WTC11 (cell line): ENCODE measurements around the gene C1QTNF1. TPM values are rescaled to one million over a fixed set of nuclear protein-coding genes. Genes with fewer than 3 reads are reported as not detected.

Experiments used
- ATAC-seq: fragments of 200-7000 bp; cut with Tn5 transposase; 2 replicates; pipeline ENCODE4 v1.10.0; 2021; ENCODE audit warnings: mild to moderate bottlenecking, moderate library complexity
- CTCF ChIA-PET: fragments of 300-600 bp; sonication (Branson Sonifier 250); formaldehyde crosslinking; loops from one replicate; lab custom pipeline; 2021; ENCODE audit warnings: antibody characterized with exemption; lab: Charles Lee
- POLR2A ChIA-PET: fragments of 350-600 bp; sonication (Branson Sonifier 250); formaldehyde crosslinking; loops from one replicate; lab custom pipeline; 2021; ENCODE audit warnings: antibody characterized with exemption; lab: Charles Lee
- DNase-seq: peaks from one replicate; pipeline ENCODE4 v3.0.0; 2021; ENCODE audit warnings: low spot score
- H3K27ac Mint-ChIP-seq: 2 replicates; pipeline ENCODE4 v1.8.0; 2021; ENCODE audit warnings: mixed read lengths
- H3K27me3 Mint-ChIP-seq: 2 replicates; pipeline ENCODE4 v1.8.0; 2021; ENCODE audit warnings: low read depth, mild to moderate bottlenecking, moderate library complexity, mixed read lengths
- H3K36me3 Mint-ChIP-seq: 2 replicates; pipeline ENCODE4 v1.8.0; 2021; ENCODE audit warnings: mixed read lengths
- H3K4me1 Mint-ChIP-seq: 2 replicates; pipeline ENCODE4 v1.8.0; 2022; ENCODE audit warnings: mixed read lengths
- H3K4me3 Mint-ChIP-seq: 2 replicates; pipeline ENCODE4 v1.8.0; 2021; ENCODE audit warnings: mild to moderate bottlenecking, moderate library complexity, mixed read lengths
- H3K9me3 Mint-ChIP-seq: 2 replicates; pipeline ENCODE4 v1.8.0; 2021; ENCODE audit warnings: mixed read lengths
- ATF2 ChIP-seq: sonication (generic); formaldehyde crosslinking; IDR thresholded peaks from 2 replicates; pipeline ENCODE4 v1.8.1; 2022; ENCODE audit warnings: low read depth, missing genetic modification reagents, borderline replicate concordance
- CBFB ChIP-seq: sonication (generic); formaldehyde crosslinking; IDR thresholded peaks from 2 replicates; pipeline ENCODE4 v1.8.1; 2022; ENCODE audit warnings: mild to moderate bottlenecking, low read depth, missing genetic modification reagents
- E2F5 ChIP-seq: sonication (generic); formaldehyde crosslinking; IDR thresholded peaks from 2 replicates; pipeline ENCODE4 v1.8.1; 2022; ENCODE audit warnings: mild to moderate bottlenecking, moderate library complexity, missing genetic modification reagents
- ELF4 ChIP-seq: sonication (generic); formaldehyde crosslinking; IDR thresholded peaks from 2 replicates; pipeline ENCODE4 v1.8.1; 2022; ENCODE audit warnings: low read depth, mild to moderate bottlenecking, moderate library complexity, missing genetic modification reagents
- FOXK1 ChIP-seq: sonication (generic); formaldehyde crosslinking; IDR thresholded peaks from 2 replicates; pipeline ENCODE4 v1.8.0; 2022; ENCODE audit warnings: mild to moderate bottlenecking, moderate library complexity, missing genetic modification reagents
- FOXP1 ChIP-seq: sonication (generic); formaldehyde crosslinking; IDR thresholded peaks from 2 replicates; pipeline ENCODE4 v1.8.0; 2022; ENCODE audit warnings: missing genetic modification reagents, mild to moderate bottlenecking, moderate library complexity, borderline replicate concordance
- GABPB1 ChIP-seq: sonication (generic); formaldehyde crosslinking; IDR thresholded peaks from 2 replicates; pipeline ENCODE4 v1.8.1; 2023; ENCODE audit warnings: mild to moderate bottlenecking, missing genetic modification reagents
- KAT7 ChIP-seq: sonication (generic); formaldehyde crosslinking; IDR thresholded peaks from 2 replicates; pipeline ENCODE4 v1.8.1; 2023; ENCODE audit warnings: missing genetic modification reagents, mild to moderate bottlenecking, borderline replicate concordance
- MYBL2 ChIP-seq: sonication (generic); formaldehyde crosslinking; IDR thresholded peaks from 2 replicates; pipeline ENCODE4 v1.8.1; 2023; ENCODE audit warnings: mild to moderate bottlenecking, moderate library complexity, missing genetic modification reagents
- NFE2L1 ChIP-seq: sonication (generic); formaldehyde crosslinking; IDR thresholded peaks from 2 replicates; pipeline ENCODE4 v1.8.1; 2023; ENCODE audit warnings: missing genetic modification reagents
- PRRX2 ChIP-seq: fragments of 250-450 bp; sonication (Bioruptor Pico); IDR thresholded peaks from 2 replicates; pipeline ENCODE4 v1.8.0; 2021; ENCODE audit warnings: mild to moderate bottlenecking
- STAT6 ChIP-seq: sonication (generic); formaldehyde crosslinking; conservative IDR thresholded peaks from 2 replicates; pipeline ENCODE4 v1.8.1; 2023; ENCODE audit warnings: mild to moderate bottlenecking, low read depth, missing genetic modification reagents, moderate library complexity
- USF2 ChIP-seq: sonication (generic); formaldehyde crosslinking; IDR thresholded peaks from 2 replicates; pipeline ENCODE4 v1.8.1; 2023; ENCODE audit warnings: mild to moderate bottlenecking, missing genetic modification reagents, moderate library complexity
- ZBTB21 ChIP-seq: sonication (generic); formaldehyde crosslinking; IDR thresholded peaks from 2 replicates; pipeline ENCODE4 v1.8.1; 2023; ENCODE audit warnings: mild to moderate bottlenecking, missing genetic modification reagents, borderline replicate concordance
- ZNF138 ChIP-seq: sonication (generic); formaldehyde crosslinking; conservative IDR thresholded peaks from 2 replicates; pipeline ENCODE4 v1.8.1; 2022; ENCODE audit warnings: mild to moderate bottlenecking, moderate library complexity, missing genetic modification reagents
- ZNF219 ChIP-seq: sonication (generic); formaldehyde crosslinking; IDR thresholded peaks from 2 replicates; pipeline ENCODE4 v1.8.0; 2023; ENCODE audit warnings: missing genetic modification reagents, mild to moderate bottlenecking, borderline replicate concordance
- ZNF317 ChIP-seq: sonication (generic); formaldehyde crosslinking; IDR thresholded peaks from 2 replicates; pipeline ENCODE4 v1.8.1; 2023; ENCODE audit warnings: low read depth, mild to moderate bottlenecking, moderate library complexity, missing genetic modification reagents, borderline replicate concordance
- ZNF416 ChIP-seq: fragments of 250-450 bp; sonication (Bioruptor Pico); IDR thresholded peaks from 2 replicates; pipeline ENCODE4 v1.9.0; 2021; ENCODE audit warnings: mild to moderate bottlenecking, inconsistent platforms
- ZNF423 ChIP-seq: fragments of 250-450 bp; sonication (Bioruptor Pico); IDR thresholded peaks from 2 replicates; pipeline ENCODE4 v2.1.2; 2022; ENCODE audit warnings: mild to moderate bottlenecking, moderate library complexity
- ZNF512 ChIP-seq: sonication (generic); formaldehyde crosslinking; IDR thresholded peaks from 2 replicates; pipeline ENCODE4 v1.8.1; 2022; ENCODE audit warnings: missing genetic modification reagents, borderline replicate concordance
- total RNA-seq: library from RNA; stranded (reverse); gene quantifications from 3 replicates; pipeline ENCODE4 v1.2.3, GENCODE V29; 2021
- TF ChIP-seq, protein P1 (sequence below): sonication (generic); formaldehyde crosslinking; IDR thresholded peaks from 2 replicates; pipeline ENCODE4 v1.8.0; 2022; ENCODE audit warnings: mild to moderate bottlenecking, missing genetic modification reagents

Gene C1QTNF1
- total RNA-seq, 1 experiment from 2014 or later: 1.7 TPM

- peaks cover 22% of the 10 kb centered on the region for H3K4me1 Mint-ChIP-seq
- CTCF ChIA-PET: no interaction called here
- no peak for DNase-seq
- TF ChIP-seq GABPB1 (CRISPR knock-in tag): no peak
- no peak for TF ChIP-seq STAT6
- TF ChIP-seq ZNF317 (CRISPR knock-in tag): no peak
- TF ChIP-seq FOXP1 (CRISPR knock-in tag): no peak
- no peak for TF ChIP-seq E2F5 (CRISPR knock-in tag)
- no peak for TF ChIP-seq ZNF219 (CRISPR knock-in tag)
- no peak for TF ChIP-seq ZNF423 (CRISPR knock-in tag)
- no peak for TF ChIP-seq PRRX2 (CRISPR knock-in tag)
- no peak for TF ChIP-seq KAT7 (CRISPR knock-in tag)
- no peak for TF ChIP-seq ZNF416 (CRISPR knock-in tag)
- TF ChIP-seq, all 79 proteins: peak for 0
- H3K27ac Mint-ChIP-seq: no peak overlapping the region
- no peak overlapping the region for H3K4me3 Mint-ChIP-seq
- peaks cover 13% of the 10 kb centered on the region for H3K9me3 Mint-ChIP-seq
- peaks cover 80% of the 10 kb centered on the region for H3K27me3 Mint-ChIP-seq
- no peak for ATAC-seq
- POLR2A ChIA-PET: no interaction called here
- no peaks in the 10 kb centered on the region for H3K36me3 Mint-ChIP-seq
Measured at GRCh38 chr17:79006794-79007503, 17.0 kb upstream of the C1QTNF1 start.

DNA sequence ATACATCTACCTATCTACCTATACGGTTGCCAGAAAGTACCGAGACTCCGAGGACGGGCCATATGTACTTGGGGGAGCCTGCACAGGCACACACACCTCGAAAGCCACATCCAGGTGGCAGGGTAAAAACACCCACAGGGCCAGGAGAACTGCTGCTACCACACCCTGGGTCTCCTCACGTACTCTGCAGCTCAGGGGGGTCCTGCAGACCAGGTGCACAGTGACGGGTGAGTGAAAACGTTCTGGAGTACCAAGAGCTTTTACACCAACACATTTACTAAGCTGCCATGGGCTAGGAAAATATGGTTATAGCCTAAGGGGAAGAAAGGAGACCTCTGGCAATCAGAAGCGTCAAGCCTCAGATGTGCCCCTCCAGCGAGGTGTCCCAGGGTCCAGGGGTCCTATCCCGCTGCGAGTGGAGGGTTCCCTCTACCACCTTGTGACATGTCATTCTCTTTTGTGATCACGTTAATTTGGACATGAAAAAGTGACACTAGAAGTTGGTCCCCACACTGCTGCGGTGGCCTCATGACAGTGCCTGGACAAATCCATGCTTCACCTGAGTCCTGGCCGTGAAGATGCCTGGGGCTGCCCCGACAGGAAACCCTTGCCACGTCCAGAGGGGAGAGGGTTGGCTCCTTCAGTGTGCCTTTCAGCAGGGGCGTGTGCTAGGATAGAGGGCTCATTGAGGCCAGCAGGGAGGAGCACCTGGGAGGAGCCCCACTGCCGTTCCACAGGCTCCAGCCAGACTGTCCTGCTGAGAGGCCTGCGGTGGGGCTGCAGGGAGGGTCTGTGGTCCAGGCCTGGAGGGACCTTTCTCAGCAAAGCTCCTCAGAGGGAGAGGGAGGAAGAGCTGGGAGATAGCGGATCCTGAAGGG is 16.2 kb upstream of the C1QTNF1 start:
- ChIA-PET POLR2A (no interaction called here), CTCF (no interaction called here)
- Mint-ChIP-seq H3K27me3 (peaks cover 79% of the 10 kb centered on the region), H3K4me3 (peak overlapping the region; percentile 85), H3K36me3 (peaks cover 1% of the 10 kb centered on the region), H3K9me3 (peaks cover 19% of the 10 kb centered on the region), H3K27ac (no peak overlapping the region), H3K4me1 (peaks cover 22% of the 10 kb centered on the region)
- DNase-seq (no peak), ATAC-seq (no peak)
- TF ChIP-seq NFE2L1 (no peak), FOXK1 (CRISPR knock-in tag) (no peak), CBFB (no peak), MYBL2 (no peak), ZBTB21 (CRISPR knock-in tag) (no peak), ZNF512 (CRISPR knock-in tag) (no peak), ZNF138 (CRISPR knock-in tag) (no peak), ATF2 (CRISPR knock-in tag) (no peak), USF2 (CRISPR knock-in tag) (no peak), ELF4 (no peak)
- TF ChIP-seq, protein P1, sequence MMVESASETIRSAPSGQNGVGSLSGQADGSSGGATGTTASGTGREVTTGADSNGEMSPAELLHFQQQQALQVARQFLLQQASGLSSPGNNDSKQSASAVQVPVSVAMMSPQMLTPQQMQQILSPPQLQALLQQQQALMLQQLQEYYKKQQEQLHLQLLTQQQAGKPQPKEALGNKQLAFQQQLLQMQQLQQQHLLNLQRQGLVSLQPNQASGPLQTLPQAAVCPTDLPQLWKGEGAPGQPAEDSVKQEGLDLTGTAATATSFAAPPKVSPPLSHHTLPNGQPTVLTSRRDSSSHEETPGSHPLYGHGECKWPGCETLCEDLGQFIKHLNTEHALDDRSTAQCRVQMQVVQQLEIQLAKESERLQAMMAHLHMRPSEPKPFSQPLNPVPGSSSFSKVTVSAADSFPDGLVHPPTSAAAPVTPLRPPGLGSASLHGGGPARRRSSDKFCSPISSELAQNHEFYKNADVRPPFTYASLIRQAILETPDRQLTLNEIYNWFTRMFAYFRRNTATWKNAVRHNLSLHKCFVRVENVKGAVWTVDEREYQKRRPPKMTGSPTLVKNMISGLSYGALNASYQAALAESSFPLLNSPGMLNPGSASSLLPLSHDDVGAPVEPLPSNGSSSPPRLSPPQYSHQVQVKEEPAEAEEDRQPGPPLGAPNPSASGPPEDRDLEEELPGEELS: no peak
